ENCODE results near the gene AAK1.
"Not testable (repeated sequence)": the region's sequence is repeated elsewhere in the genome, so short reads cannot be mapped to it uniquely, and the experiment has no call there.

- not testable (repeated sequence) for TF ChIP-seq CTCF (conservative IDR thresholded peaks at IDR 0.05; ENCODE audit: low read depth, low read length); EZH2 (IDR thresholded peaks at IDR 0.05; ENCODE audit: low read length, unreplicated experiment)
These were observed 3.7 kb upstream of the AAK1 start for GRCh38 chr2:69647196-69647595.
